GM18505 (cell line): ENCODE measurements around the gene IL1RAPL2.

Source experiments
- ATAC-seq: cut with Tn5 transposase; IDR thresholded peaks from one replicate; pipeline ENCODE4 v1.9.1; 2021; ENCODE audit not compliant: unreplicated experiment
- POLR2A ChIP-seq: IDR thresholded peaks from 4 replicates; pipeline ENCODE4 v1.6.1; 2011; ENCODE audit warnings: borderline replicate concordance; ENCODE audit not compliant: insufficient read depth, insufficient read length; ENCODE audit errors: extremely low read depth

Gene IL1RAPL2

GRCh38 chrX:105460376-105460775, 894.4 kb downstream of the IL1RAPL2 start:
- no peak for ATAC-seq
- TF ChIP-seq POLR2A, result no peak

GRCh38 chrX:105461016-105461415, 895.0 kb downstream of the IL1RAPL2 start:
- no peak for ATAC-seq
- no peak for TF ChIP-seq POLR2A

DNA sequence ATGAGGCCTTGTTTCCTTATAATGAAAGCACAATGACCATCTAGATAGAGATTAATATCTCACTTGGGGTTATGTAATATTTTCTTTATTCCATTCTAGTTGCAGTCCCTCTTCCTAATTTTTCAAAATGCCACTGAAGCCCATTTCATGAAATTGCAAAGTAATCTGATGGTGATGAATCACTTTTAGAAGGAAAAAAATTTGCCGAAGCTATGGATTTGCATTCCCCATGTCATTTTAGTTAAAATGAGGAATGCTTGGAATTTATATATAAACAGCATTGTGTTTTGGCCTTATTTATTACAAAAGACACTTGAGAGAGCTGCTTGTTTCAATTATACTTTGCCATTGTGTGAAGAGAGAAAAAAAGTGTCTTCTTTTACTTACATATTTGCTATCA, 896.2 kb downstream of the IL1RAPL2 start:
- no peak for TF ChIP-seq POLR2A
- ATAC-seq, result no peak

DNA sequence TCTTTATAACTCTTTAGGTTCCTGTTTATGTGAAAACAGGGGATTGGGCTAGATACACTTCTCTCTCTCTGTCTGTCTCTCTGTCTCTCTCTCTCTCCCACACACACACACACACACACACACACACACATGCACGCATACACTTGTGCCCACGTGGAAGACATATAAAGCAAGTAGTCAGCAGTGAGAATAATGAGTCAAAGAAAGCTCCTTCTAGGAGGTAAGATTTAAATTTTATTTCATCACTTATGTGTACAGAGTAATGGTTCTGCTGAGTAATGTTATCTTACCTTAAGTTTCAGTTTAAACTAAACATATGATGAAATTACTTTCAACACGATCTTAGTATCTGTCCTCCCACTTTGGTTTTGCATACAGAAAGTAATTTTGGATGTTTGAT, 897.5 kb downstream of the IL1RAPL2 start:
- no peak for TF ChIP-seq POLR2A
- ATAC-seq, result no peak

DNA sequence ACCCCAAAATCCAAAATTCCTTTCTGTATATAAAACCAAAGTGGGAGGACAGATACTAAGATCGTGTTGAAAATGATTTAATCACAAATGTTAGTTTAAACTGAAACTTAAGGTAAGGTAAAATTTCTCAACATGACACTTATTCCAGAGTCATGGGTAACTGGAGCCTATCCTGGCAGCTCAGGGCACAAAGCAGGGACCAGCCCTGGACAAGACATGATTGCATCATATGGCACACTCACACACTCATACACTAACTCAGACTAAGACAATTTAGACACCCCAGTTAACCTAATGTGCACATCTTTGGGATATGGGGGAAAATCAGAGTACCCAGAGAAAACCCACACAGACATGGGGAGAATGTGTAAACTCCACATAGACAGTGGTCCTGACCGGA, 898.6 kb downstream of the IL1RAPL2 start:
- no peak for TF ChIP-seq POLR2A
- no peak for ATAC-seq

- ATAC-seq, result no peak
- no peak for TF ChIP-seq POLR2A
Observed at GRCh38 chrX:105468741-105469140, 902.7 kb downstream of the IL1RAPL2 start.

DNA sequence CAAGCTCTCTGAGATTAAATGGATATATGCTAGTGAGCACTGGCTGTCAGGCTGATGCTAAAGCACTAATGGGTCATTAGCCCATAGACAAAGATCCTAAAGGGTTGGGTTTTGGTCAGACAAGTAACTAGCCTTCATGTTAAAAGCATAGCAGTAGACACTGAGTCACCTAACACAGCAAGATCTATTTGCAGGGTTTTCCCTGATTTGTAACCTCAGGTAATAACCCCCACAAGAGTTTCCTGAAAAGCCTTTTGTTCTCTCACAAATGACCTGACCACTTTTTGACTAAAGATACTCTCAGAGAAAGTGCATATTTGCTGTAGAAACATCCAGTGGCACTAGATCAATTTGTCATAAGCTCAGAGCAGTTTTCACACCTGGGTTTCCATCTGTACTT, 905.6 kb downstream of the IL1RAPL2 start:
- ATAC-seq, result no peak
- TF ChIP-seq POLR2A, result no peak

DNA sequence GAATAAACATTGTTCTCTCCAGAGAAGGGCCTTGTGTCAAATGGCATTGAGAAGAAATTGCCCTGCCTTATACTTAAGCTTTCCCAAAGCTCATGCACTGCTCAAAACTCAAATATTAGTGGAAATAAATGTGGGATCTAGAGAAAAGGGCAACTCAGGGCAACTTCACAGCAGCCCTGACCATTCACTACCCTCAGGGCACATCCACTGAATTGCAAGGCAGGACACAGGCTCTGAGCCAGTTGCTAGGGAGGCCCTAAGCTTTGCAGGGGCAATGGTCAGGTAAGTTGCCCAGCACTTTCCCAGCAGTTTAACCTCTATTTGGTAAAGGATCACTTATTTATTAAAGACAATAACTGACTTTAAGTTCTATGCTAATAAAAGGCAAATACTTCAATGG, 909.8 kb downstream of the IL1RAPL2 start:
- ATAC-seq, result no peak
- TF ChIP-seq POLR2A, result no peak

DNA sequence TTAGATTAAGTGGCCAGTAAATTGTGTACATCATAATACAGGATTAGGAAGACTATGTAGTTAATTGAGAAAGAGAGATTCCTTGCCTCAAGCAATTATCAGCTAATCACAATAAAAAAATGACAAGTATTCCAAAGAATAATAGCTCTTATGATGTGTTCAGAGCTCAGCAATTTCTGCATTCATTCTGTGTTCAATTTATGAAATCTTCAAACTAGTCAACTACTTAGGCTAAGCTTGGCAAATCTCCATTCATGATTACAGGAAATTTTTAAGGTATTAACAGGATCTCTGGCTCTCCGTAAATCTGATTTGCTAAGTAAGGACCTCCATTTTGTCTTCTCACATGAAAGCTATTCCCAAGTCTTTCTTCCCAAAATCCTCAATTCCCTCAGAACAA, 911.4 kb downstream of the IL1RAPL2 start:
- TF ChIP-seq POLR2A, result no peak
- no peak for ATAC-seq

GRCh38 chrX:105480646-105481310, 914.8 kb downstream of the IL1RAPL2 start:
- ATAC-seq, result no peak

GRCh38 chrX:105483011-105483410, 917.0 kb downstream of the IL1RAPL2 start:
- ATAC-seq, result no peak
- no peak for TF ChIP-seq POLR2A

More at GRCh38 chrX:105480646-105481310, 914.8 kb downstream of the IL1RAPL2 start:
- no peak for TF ChIP-seq POLR2A

DNA sequence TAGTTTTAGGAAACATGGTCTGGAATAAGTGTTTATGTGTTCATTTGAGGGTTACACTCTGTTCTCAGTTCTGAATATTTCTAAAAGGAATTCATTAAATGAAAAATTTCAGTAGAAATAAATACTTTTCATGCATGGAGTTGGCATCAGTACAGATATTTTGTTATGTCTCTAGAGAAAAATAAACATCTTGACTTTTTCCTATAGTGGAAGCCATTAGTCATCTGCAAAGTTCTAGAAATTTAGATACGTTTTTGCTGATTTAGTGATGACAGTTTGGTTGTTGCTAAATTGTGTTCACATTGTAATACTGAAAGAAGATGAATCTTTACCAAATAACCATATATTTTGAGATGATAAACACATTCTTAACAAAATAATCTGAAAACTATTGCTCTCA, 922.7 kb downstream of the IL1RAPL2 start:
- ATAC-seq, result no peak
- no peak for TF ChIP-seq POLR2A

- no peak for ATAC-seq
- no peak for TF ChIP-seq POLR2A
Observed at GRCh38 chrX:105495376-105495775, 929.4 kb downstream of the IL1RAPL2 start.

GRCh38 chrX:105502336-105502735, 936.3 kb downstream of the IL1RAPL2 start:
- no peak for TF ChIP-seq POLR2A
- ATAC-seq, result no peak

GRCh38 chrX:105515561-105515960, 949.6 kb downstream of the IL1RAPL2 start:
- no peak for TF ChIP-seq POLR2A
- no peak for ATAC-seq
